H9 (cell line): ENCODE results near the gene NCBP1. TPM values are rescaled to one million over a fixed set of nuclear protein-coding genes. Genes with fewer than 3 reads are reported as not detected.

Source experiments
- DNase-seq: peaks from one replicate; pipeline ENCODE4 v3.0.0-alpha.2; 2017
- H2AFZ ChIP-seq: one replicate; pipeline ENCODE4 v1.6.1; 2013; ENCODE audit warnings: mild to moderate bottlenecking, low read length, control low read depth, moderate library complexity
- H2AK5ac ChIP-seq: 2 replicates; pipeline ENCODE4 v1.6.1; 2013; ENCODE audit warnings: low read length, control low read depth, mixed read lengths; ENCODE audit not compliant: insufficient read length
- H2BK120ac ChIP-seq: one replicate; pipeline ENCODE4 v1.6.1; 2013; ENCODE audit warnings: low read depth, mild to moderate bottlenecking, low read length, control low read depth, inconsistent platforms; ENCODE audit not compliant: poor library complexity, severe bottlenecking
- H2BK12ac ChIP-seq: 2 replicates; pipeline ENCODE4 v1.6.1; 2013; ENCODE audit warnings: low read length, control low read depth, mixed read lengths, low read depth; ENCODE audit not compliant: insufficient read length
- H2BK15ac ChIP-seq: 2 replicates; pipeline ENCODE4 v1.6.1; 2013; ENCODE audit warnings: low read depth, low read length, control low read depth
- H2BK20ac ChIP-seq: one replicate; pipeline ENCODE4 v1.6.1; 2013; ENCODE audit warnings: low read depth, mild to moderate bottlenecking, low read length, control low read depth, inconsistent platforms; ENCODE audit not compliant: poor library complexity, severe bottlenecking
- H2BK5ac ChIP-seq: 2 replicates; pipeline ENCODE4 v1.6.1; 2013; ENCODE audit warnings: low read length, control low read depth, mixed read lengths; ENCODE audit not compliant: insufficient read length
- H3K14ac ChIP-seq: 2 replicates; pipeline ENCODE4 v1.6.1; 2013; ENCODE audit warnings: low read length, control low read depth; ENCODE audit not compliant: insufficient read depth
- H3K18ac ChIP-seq: 2 replicates; pipeline ENCODE4 v1.6.1; 2013; ENCODE audit warnings: low read depth, mild to moderate bottlenecking, mixed read lengths, low read length, control low read depth; ENCODE audit not compliant: insufficient read length
- H3K23ac ChIP-seq: 2 replicates; pipeline ENCODE4 v1.6.1; 2013; ENCODE audit warnings: low read length, control low read depth, mixed read lengths, low read depth; ENCODE audit not compliant: insufficient read length
- H3K23me2 ChIP-seq: 2 replicates; pipeline ENCODE4 v1.6.1; 2013; ENCODE audit warnings: low read depth, mild to moderate bottlenecking, mixed read lengths, low read length, control low read depth; ENCODE audit not compliant: insufficient read length, poor library complexity, severe bottlenecking
- H3K27ac ChIP-seq: 2 replicates; pipeline ENCODE4 v1.5.1; 2013; ENCODE audit warnings: low read length, control low read depth, mixed read lengths, low read depth; ENCODE audit not compliant: insufficient read length
- H3K27me3 ChIP-seq: 2 replicates; pipeline ENCODE4 v1.6.1; 2013; ENCODE audit warnings: low read length, control low read depth, inconsistent platforms; ENCODE audit not compliant: insufficient read depth
- H3K4ac ChIP-seq: 2 replicates; pipeline ENCODE4 v1.6.1; 2013; ENCODE audit warnings: low read depth, mild to moderate bottlenecking, control low read depth, inconsistent platforms, low read length, moderate library complexity
- H3K4me1 ChIP-seq: 2 replicates; pipeline ENCODE4 v1.6.1; 2013; ENCODE audit warnings: low read length, control low read depth, inconsistent platforms; ENCODE audit not compliant: insufficient read depth
- H3K4me2 ChIP-seq: 2 replicates; pipeline ENCODE4 v1.6.1; 2013; ENCODE audit warnings: low read length, control low read depth, mixed read lengths; ENCODE audit not compliant: insufficient read length, insufficient read depth
- H3K56ac ChIP-seq: 2 replicates; pipeline ENCODE4 v1.6.1; 2013; ENCODE audit warnings: low read depth, mild to moderate bottlenecking, mixed read lengths, low read length, control low read depth; ENCODE audit not compliant: insufficient read length
- H3K79me1 ChIP-seq: 2 replicates; pipeline ENCODE4 v1.6.1; 2013; ENCODE audit warnings: low read depth, mild to moderate bottlenecking, moderate library complexity, low read length, control low read depth, inconsistent platforms; ENCODE audit not compliant: insufficient read depth, poor library complexity, severe bottlenecking
- H3K79me2 ChIP-seq: 2 replicates; pipeline ENCODE4 v1.6.1; 2013; ENCODE audit warnings: low read length, control low read depth, inconsistent platforms; ENCODE audit not compliant: insufficient read depth
- H3K9ac ChIP-seq: 2 replicates; pipeline ENCODE4 v1.6.1; 2013; ENCODE audit warnings: low read length, control low read depth, mixed read lengths; ENCODE audit not compliant: insufficient read length; ENCODE audit errors: extremely low read depth
- H3K9me3 ChIP-seq: one replicate; pipeline ENCODE4 v1.6.1; 2013; ENCODE audit warnings: low read depth, low read length, inconsistent platforms; ENCODE audit not compliant: control insufficient read depth
- H3T11ph ChIP-seq: one replicate; pipeline ENCODE4 v1.6.1; 2013; ENCODE audit warnings: mild to moderate bottlenecking, low read length, control low read depth, inconsistent platforms
- H4K20me1 ChIP-seq: one replicate; pipeline ENCODE4 v1.6.1; 2013; ENCODE audit not compliant: control insufficient read depth, insufficient read length, insufficient read depth
- H4K5ac ChIP-seq: 2 replicates; pipeline ENCODE4 v1.6.1; 2013; ENCODE audit warnings: low read depth, mild to moderate bottlenecking, mixed read lengths, low read length, control low read depth; ENCODE audit not compliant: insufficient read length
- H4K8ac ChIP-seq: replicated peaks from 2 replicates; pipeline ENCODE4 v1.6.1; 2013; ENCODE audit warnings: low read length, control low read depth, mixed read lengths, low read depth; ENCODE audit not compliant: insufficient read length
- H4K91ac ChIP-seq: 2 replicates; pipeline ENCODE4 v1.6.1; 2013; ENCODE audit warnings: low read depth, mild to moderate bottlenecking, moderate library complexity, mixed read lengths, low read length, control low read depth; ENCODE audit not compliant: insufficient read length
- H3K27ac Mint-ChIP-seq, 3 experiments: 2 replicates in 2 of 3; 3 replicates in 1 of 3; pipeline ENCODE4 v1.8.0; 2020 to 2021; ENCODE audit warnings: mixed read lengths in 3 of 3, mild to moderate bottlenecking in 1 of 3, moderate library complexity in 1 of 3
- H3K27me3 Mint-ChIP-seq: 2 replicates; pipeline ENCODE4 v1.8.0; 2021; ENCODE audit warnings: low read depth, mild to moderate bottlenecking, moderate library complexity, mixed read lengths
- H3K36me3 Mint-ChIP-seq, 3 experiments: 2 replicates in 2 of 3; 3 replicates in 1 of 3; pipeline ENCODE4 v1.8.0; 2020 to 2021; ENCODE audit warnings: low read depth in 3 of 3, mixed read lengths in 3 of 3; ENCODE audit not compliant: insufficient read depth in 1 of 3
- H3K4me1 Mint-ChIP-seq, 2 experiments: 2 replicates each; pipeline ENCODE4 v1.8.0; 2020; ENCODE audit warnings: mixed read lengths in 2 of 2
- H3K4me3 Mint-ChIP-seq, 2 experiments: 2 replicates in 1 of 2; 3 replicates in 1 of 2; pipeline ENCODE4 v1.8.0; 2020 to 2021; ENCODE audit warnings: mild to moderate bottlenecking in 2 of 2, mixed read lengths in 2 of 2, moderate library complexity in 1 of 2
- H3K9me3 Mint-ChIP-seq, 2 experiments: 2 replicates in 1 of 2; 3 replicates in 1 of 2; pipeline ENCODE4 v1.8.0; 2020; ENCODE audit warnings: mild to moderate bottlenecking in 2 of 2, mixed read lengths in 2 of 2, moderate library complexity in 1 of 2
- WGBS: extraction: QIAGEN DNeasy Blood & Tissue Kit; methylation state at CpG from one replicate; pipeline ENCODE4 v1.1.7; 2013; ENCODE audit warnings: missing lambda C conversion rate, low lambda C conversion rate, mixed read lengths; ENCODE audit not compliant: insufficient read length; ENCODE audit errors: extremely low coverage; 5-methylcytosine and 5-hydroxymethylcytosine counted together
- total RNA-seq: library from RNA; stranded (reverse); gene quantifications from 2 replicates; pipeline ENCODE4 v1.2.1, GENCODE V29; 2021
- TF ChIP-seq, protein P1 (sequence below): fragments of 200-600 bp; sonication (generic); conservative IDR thresholded peaks from 3 replicates; pipeline ENCODE4 v1.8.0; 2021; ENCODE audit warnings: antibody characterized with exemption, mild to moderate bottlenecking

The NCBP1 gene
- total RNA-seq, 1 experiment from 2014 or later = 55.7 TPM

DNA sequence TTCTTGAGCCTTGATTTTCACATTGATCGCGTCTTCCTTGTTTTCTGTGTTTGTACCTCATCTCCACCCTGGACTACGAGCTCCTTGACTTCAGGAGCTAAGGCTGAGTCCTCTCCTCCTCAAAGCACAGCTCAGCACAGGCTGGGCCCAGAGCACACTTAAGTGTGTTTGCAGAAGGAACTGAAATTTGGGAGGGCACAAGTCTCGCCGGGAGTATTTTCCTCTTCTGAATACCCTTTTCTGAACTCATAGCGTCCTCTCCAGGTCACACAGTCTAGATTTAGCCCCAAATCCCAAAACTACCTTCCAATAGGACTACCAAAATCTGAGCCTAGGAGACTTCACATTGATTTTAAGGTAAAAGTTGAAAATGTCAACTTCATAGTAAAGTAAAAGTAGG is 42.1 kb upstream of the NCBP1 start:
- no peak overlapping the region for H3T11ph ChIP-seq
- no peaks in the 10 kb centered on the region for H3K27me3 ChIP-seq
- no peak overlapping the region for H3K23ac ChIP-seq
- H4K91ac ChIP-seq = no peak overlapping the region
- TF ChIP-seq, protein P1, sequence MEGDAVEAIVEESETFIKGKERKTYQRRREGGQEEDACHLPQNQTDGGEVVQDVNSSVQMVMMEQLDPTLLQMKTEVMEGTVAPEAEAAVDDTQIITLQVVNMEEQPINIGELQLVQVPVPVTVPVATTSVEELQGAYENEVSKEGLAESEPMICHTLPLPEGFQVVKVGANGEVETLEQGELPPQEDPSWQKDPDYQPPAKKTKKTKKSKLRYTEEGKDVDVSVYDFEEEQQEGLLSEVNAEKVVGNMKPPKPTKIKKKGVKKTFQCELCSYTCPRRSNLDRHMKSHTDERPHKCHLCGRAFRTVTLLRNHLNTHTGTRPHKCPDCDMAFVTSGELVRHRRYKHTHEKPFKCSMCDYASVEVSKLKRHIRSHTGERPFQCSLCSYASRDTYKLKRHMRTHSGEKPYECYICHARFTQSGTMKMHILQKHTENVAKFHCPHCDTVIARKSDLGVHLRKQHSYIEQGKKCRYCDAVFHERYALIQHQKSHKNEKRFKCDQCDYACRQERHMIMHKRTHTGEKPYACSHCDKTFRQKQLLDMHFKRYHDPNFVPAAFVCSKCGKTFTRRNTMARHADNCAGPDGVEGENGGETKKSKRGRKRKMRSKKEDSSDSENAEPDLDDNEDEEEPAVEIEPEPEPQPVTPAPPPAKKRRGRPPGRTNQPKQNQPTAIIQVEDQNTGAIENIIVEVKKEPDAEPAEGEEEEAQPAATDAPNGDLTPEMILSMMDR = peak; percentile 41; the same call in 2 of the 3 replicates
- no peak overlapping the region for H2BK5ac ChIP-seq
- H3K56ac ChIP-seq = no peak overlapping the region
- no CpG with 5 or more reads among the region's 6 CpGs for WGBS
- H4K5ac ChIP-seq = no peak overlapping the region
- no peak overlapping the region for H2BK15ac ChIP-seq
- H3K4me2 ChIP-seq = no peak overlapping the region
- Mint-ChIP-seq H3K27me3 (no peaks in the 10 kb centered on the region), H3K36me3 (peaks cover 0 to 13% (median 9%) of the 10 kb centered on the region in 3 experiments; a peak in 4 of 7 replicates), H3K4me1 (peaks cover 7 to 10% of the 10 kb centered on the region in 2 experiments), H3K27ac (peak overlapping the region in 1 of 3 experiments; percentile 62; a peak in 2 of 7 replicates), H3K9me3 (peaks cover 5 to 11% of the 10 kb centered on the region in 2 experiments; a peak in 4 of 5 replicates), H3K4me3 (no peak overlapping the region)
- no peak overlapping the region for H2AK5ac ChIP-seq
- H3K14ac ChIP-seq = no peak overlapping the region
- H2BK12ac ChIP-seq = no peak overlapping the region
- H3K4me1 ChIP-seq = no peaks in the 10 kb centered on the region
- no peak overlapping the region for H2BK120ac ChIP-seq
- H4K8ac ChIP-seq = no peak overlapping the region
- no peaks in the 10 kb centered on the region for H4K20me1 ChIP-seq
- no peak for DNase-seq
- H3K23me2 ChIP-seq = no peaks in the 10 kb centered on the region
- H3K27ac ChIP-seq = no peak overlapping the region
- no peak overlapping the region for H2BK20ac ChIP-seq
- no peak overlapping the region for H3K4ac ChIP-seq
- no peak overlapping the region for H2AFZ ChIP-seq
- H3K9me3 ChIP-seq = no peaks in the 10 kb centered on the region
- H3K18ac ChIP-seq = no peak overlapping the region
- H3K79me1 ChIP-seq = no peaks in the 10 kb centered on the region
- H3K79me2 ChIP-seq = no peaks in the 10 kb centered on the region
- H3K9ac ChIP-seq = no peak overlapping the region
